SKM-1 treated with dmso at 0.1 percent for 144 hours (cell line): ENCODE measurements around the gene CLEC18B.
"Not testable (repeated sequence)": the region's sequence is repeated elsewhere in the genome, so short reads cannot be mapped to it uniquely, and the experiment has no call there.

ENCODE experiments used
- DNase-seq: peaks from one replicate; lab custom pipeline; 2025; ENCODE audit not compliant: unreplicated experiment; lab: John Stamatoyannopoulos, UW

Gene CLEC18B

DNA sequence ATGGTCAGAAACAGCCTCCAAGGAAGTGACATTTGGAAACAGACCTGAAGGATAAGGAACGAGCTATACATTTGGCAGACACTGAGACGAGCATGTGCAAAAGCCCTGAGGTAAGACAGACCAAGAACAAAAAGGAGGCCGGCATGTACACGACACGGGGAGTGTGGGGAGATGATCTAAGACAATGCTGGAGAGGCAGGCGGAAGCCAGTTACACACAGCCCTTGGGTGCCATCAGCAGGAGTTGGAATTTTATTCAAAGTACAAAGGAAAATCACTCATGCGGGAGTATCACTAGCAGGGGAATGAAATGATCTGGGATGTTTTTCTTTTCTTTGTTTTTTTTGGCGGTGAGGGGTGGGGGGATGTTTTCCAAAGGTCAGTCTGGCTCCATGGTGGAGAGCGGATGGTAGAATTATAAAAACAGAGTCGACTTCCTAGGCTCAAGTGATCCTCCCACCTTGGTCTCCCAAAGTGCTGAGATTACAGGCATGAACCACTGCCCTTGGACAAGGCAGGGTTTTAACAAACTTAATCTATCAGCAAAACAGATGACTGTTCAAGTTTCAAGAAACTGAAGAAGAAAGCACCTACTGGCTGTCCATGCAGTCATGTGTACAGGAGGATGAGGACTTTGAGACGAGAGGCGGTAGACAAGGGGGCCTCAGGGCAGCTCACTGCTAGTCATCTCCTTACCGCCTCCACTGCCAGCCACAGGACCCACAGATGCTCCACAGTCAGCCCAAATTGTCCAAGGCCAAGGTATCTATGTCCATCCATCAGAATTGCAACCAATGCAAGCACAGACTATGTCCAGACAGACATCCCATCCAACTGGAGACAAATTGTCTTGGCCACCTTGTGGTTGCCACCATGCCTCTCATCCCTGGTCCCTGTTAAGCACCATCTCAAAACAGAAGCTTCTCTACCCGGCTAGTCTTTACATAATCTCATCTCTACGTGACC lies 59.4 kb downstream of the CLEC18B start:
- DNase-seq, result not testable (repeated sequence)
